Karpas-422 (cell line): ENCODE data around the gene PSMD9. TPM values are rescaled to one million over a fixed set of nuclear protein-coding genes. Genes with fewer than 3 reads are reported as not detected.
A peak's percentile ranks its signal among the peaks of the same experiment; 100 is the strongest.

Experiments used
- DNase-seq: peaks from one replicate; pipeline ENCODE4 v3.0.0-alpha.2; 2015
- H2AFZ ChIP-seq: fragments of 200-600 bp; sonication (generic); 2 replicates; pipeline ENCODE4 v1.6.1; 2014; ENCODE audit warnings: antibody characterized with exemption, low read length, mixed read lengths
- H3K27ac ChIP-seq: fragments of 200-600 bp; sonication (generic); 2 replicates; pipeline ENCODE4 v1.5.1; 2014; ENCODE audit warnings: mild to moderate bottlenecking, low read length, moderate library complexity
- H3K27me3 ChIP-seq: fragments of 200-600 bp; sonication (generic); 2 replicates; pipeline ENCODE4 v1.6.1; 2014; ENCODE audit warnings: low read length, mixed read lengths
- H3K36me3 ChIP-seq: fragments of 200-600 bp; sonication (generic); 2 replicates; pipeline ENCODE4 v1.6.1; 2014; ENCODE audit warnings: low read length, mixed read lengths; ENCODE audit not compliant: insufficient read depth
- H3K4me1 ChIP-seq: fragments of 200-600 bp; sonication (generic); 2 replicates; pipeline ENCODE4 v1.6.1; 2014; ENCODE audit warnings: mild to moderate bottlenecking, low read length, mixed read lengths
- H3K4me2 ChIP-seq: fragments of 200-600 bp; sonication (generic); 2 replicates; pipeline ENCODE4 v1.6.1; 2014; ENCODE audit warnings: low read length, low read depth, mild to moderate bottlenecking; ENCODE audit not compliant: poor library complexity, severe bottlenecking
- H3K4me3 ChIP-seq: fragments of 200-600 bp; sonication (generic); 2 replicates; pipeline ENCODE4 v1.5.1; 2014; ENCODE audit warnings: mild to moderate bottlenecking, antibody characterized with exemption, low read length, mixed read lengths
- H3K79me2 ChIP-seq: fragments of 200-600 bp; sonication (generic); 2 replicates; pipeline ENCODE4 v1.6.1; 2014; ENCODE audit warnings: mild to moderate bottlenecking, low read length, mixed read lengths
- H3K9ac ChIP-seq: fragments of 200-600 bp; sonication (generic); 2 replicates; pipeline ENCODE4 v1.6.0; 2014; ENCODE audit warnings: low read length
- H3K9me2 ChIP-seq: fragments of 200-600 bp; sonication (generic), shearing (Covaris generic); replicated peaks from 2 replicates; pipeline ENCODE4 v1.6.0; 2014; ENCODE audit warnings: mild to moderate bottlenecking, low read length, moderate library complexity; ENCODE audit not compliant: insufficient read depth
- H3K9me3 ChIP-seq: fragments of 300-700, 200-600 bp; sonication (generic); 2 replicates; pipeline ENCODE4 v1.6.1; 2014; ENCODE audit warnings: low read length, mixed read lengths
- H4K20me1 ChIP-seq: fragments of 200-600 bp; sonication (generic); 2 replicates; pipeline ENCODE4 v1.6.1; 2014; ENCODE audit warnings: mild to moderate bottlenecking, antibody characterized with exemption, low read length, low read depth; ENCODE audit not compliant: insufficient read depth
- total RNA-seq: library from RNA; depleted of rRNA; stranded (reverse); fragments of >200 nt; shearing (Covaris generic); gene quantifications from 2 replicates; pipeline ENCODE4 v1.2.3, GENCODE V29; 2014; ENCODE audit warnings: low replicate concordance

The PSMD9 gene
- total RNA-seq, 1 experiment from 2014 or later = 70.6 TPM

DNA sequence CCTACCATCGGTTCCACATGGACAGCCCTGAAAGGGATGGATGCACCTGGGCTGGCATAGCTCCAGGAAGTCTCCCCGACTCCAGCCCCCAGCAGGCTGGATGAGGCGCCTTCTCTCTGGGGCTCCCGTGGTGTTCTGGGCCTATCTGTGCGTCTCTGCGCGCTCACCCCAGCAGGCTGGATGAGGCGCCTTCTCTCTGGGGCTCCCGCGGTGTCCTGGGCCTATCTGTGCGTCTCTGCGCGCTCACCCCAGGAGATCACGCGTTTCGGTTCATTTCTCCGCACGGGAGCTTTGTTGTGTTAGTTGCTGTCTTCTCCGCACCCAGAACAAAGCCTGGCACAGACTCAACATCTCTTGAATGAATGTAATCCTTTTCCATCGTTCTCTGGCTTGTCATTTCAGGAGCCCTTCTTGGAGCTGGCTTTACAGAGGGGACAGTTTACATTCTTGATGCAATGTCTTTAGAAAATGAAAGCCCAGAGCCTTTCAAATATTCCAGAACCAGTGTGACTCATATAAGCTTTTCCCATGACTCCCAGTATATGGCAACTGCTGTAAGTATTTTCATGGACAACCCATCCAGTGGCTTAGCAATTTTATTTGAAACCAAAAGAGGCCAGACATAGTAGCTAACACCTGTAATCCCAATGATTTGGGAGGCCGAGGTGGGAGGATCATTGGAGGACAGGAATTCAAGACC, 70.1 kb downstream of the PSMD9 start:
- Histone ChIP-seq H3K4me1 (peaks cover 57% of the 10 kb centered on the region), H3K9me2 (no peaks in the 10 kb centered on the region), H3K4me3 (peak overlapping the region; percentile 36), H3K4me2 (peak overlapping the region; percentile 66), H3K9ac (peak overlapping the region; percentile 61), H2AFZ (no peak overlapping the region), H4K20me1 (no peaks in the 10 kb centered on the region), H3K79me2 (no peaks in the 10 kb centered on the region; the same call in 1 of the 2 replicates), H3K27ac (peak overlapping the region; percentile 97), H3K36me3 (peaks cover 18% of the 10 kb centered on the region; the same call in 1 of the 2 replicates), H3K27me3 (no peaks in the 10 kb centered on the region), H3K9me3 (0 out of 2 replicates have a peak, but pooled peaks cover 1% of the 10 kb centered on the region)
- DNase-seq = no peak

DNA sequence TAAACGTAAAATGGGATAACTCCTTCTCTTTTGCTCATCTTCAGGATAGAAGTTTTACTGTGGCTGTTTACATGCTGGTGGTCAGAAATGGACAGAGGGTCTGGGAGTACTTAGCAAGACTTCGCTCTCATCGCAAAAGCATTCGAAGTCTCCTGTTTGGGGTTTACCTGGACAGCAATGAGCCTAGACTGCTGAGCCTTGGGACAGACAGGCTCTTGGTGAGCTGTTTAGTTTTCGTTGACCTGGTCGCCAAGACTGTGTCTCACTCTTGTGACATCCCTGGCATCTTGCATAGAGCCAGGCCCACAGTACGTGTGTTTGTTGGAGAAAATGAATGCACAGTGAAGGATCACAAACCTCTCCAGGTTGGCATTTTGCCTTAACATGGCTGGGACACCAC, 72.0 kb downstream of the PSMD9 start:
- peaks cover 65% of the 10 kb centered on the region for H3K4me1 ChIP-seq
- no peaks in the 10 kb centered on the region for H3K27me3 ChIP-seq

DNA sequence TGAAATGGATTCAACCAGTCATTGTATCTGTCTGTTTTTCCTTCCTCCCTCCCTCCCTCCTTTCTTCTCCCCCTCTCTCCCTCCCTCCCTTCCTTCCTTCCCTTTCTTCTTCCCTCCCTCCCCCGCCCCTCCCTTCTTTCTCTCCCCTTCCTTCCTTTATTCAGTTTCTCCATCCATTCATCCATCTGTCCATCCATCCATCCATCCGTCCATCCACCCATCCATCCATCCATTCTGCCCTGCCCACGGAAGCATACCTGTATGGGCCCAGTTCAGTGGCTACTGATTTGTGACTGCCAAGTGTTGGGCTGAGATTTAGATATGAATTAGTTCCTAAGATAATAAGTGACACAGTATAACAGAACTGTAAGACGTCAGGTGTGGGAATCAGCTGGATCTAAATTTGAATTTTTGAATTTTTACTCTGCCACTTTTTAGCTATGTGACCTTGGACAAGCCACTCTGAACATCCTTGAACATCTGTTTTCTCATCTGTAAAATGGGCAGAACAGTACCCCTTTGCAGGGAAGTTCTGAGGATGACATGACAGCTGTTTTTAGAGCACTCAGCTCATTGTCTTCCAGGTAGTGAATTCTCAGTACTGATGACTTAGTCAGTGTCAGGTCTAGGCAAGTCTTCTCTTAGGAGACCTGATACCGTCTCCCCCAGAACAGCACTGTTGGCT, 72.7 kb downstream of the PSMD9 start:
- Histone ChIP-seq H3K4me2 (no peak overlapping the region), H2AFZ (no peak overlapping the region), H3K9me3 (no peaks in the 10 kb centered on the region), H3K27me3 (no peaks in the 10 kb centered on the region), H3K9me2 (no peaks in the 10 kb centered on the region), H3K4me3 (no peak overlapping the region), H4K20me1 (no peaks in the 10 kb centered on the region), H3K27ac (peak overlapping the region; percentile 51), H3K9ac (no peak overlapping the region), H3K79me2 (no peaks in the 10 kb centered on the region; the same call in 1 of the 2 replicates), H3K36me3 (peaks cover 19% of the 10 kb centered on the region; the same call in 1 of the 2 replicates), H3K4me1 (peaks cover 60% of the 10 kb centered on the region)
- DNase-seq = no peak

More for the DNA sequence above, 72.0 kb downstream of the PSMD9 start:
- no peaks in the 10 kb centered on the region for H3K9me2 ChIP-seq
- H3K36me3 ChIP-seq = peaks cover 19% of the 10 kb centered on the region; the same call in 1 of the 2 replicates
- H2AFZ ChIP-seq = no peak overlapping the region
- no peak overlapping the region for H3K4me3 ChIP-seq
- no peaks in the 10 kb centered on the region; the same call in 1 of the 2 replicates for H3K79me2 ChIP-seq
- DNase-seq = no peak
- no peaks in the 10 kb centered on the region for H4K20me1 ChIP-seq
- H3K9ac ChIP-seq = no peak overlapping the region
- no peak overlapping the region for H3K4me2 ChIP-seq
- H3K27ac ChIP-seq = peak overlapping the region; percentile 97; the same call in 1 of the 2 replicates
- no peaks in the 10 kb centered on the region for H3K9me3 ChIP-seq

DNA sequence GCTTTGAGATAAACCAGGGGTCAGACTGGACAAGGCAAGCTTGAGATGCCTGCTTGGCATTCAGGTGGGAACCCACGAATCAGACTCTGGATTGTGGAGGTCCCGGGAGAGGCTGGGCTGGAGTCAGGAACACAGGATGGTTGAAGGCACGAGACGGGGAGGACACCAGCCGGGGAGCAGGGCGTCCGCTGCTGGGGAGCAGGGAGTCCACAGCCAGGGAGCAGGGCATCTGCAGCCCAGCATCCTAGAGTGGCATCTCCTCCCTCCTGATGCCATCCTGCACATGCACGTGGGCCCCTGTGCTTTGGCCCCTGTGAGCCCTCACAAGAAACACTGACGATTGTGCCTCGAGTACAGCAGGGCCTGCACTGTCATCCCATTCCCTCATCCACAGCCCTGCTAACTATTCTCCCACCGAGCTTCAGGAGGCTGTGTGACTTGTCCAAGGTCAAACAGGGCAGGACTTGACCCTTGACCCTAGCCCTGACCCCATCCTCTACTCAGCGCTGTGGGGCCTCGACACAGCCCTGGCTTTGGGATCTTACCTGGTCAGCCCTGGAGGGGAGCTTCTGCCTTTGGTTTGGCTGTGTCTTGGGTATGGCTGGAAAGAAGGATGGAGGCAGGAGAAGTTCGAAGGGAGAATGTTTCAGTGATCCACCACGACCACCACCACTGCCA, 74.9 kb downstream of the PSMD9 start:
- H3K4me2 ChIP-seq = no peak overlapping the region
- peaks cover 39% of the 10 kb centered on the region for H3K4me1 ChIP-seq
- peak overlapping the region; percentile 80 for H3K27ac ChIP-seq
- H3K4me3 ChIP-seq = no peak overlapping the region
- no peak for DNase-seq
- no peak overlapping the region for H3K9ac ChIP-seq
- H3K9me2 ChIP-seq = no peaks in the 10 kb centered on the region
- no peaks in the 10 kb centered on the region for H4K20me1 ChIP-seq
- H3K36me3 ChIP-seq = peaks cover 14% of the 10 kb centered on the region; the same call in 1 of the 2 replicates
- no peak overlapping the region for H2AFZ ChIP-seq
- no peaks in the 10 kb centered on the region; the same call in 1 of the 2 replicates for H3K79me2 ChIP-seq
- no peaks in the 10 kb centered on the region for H3K9me3 ChIP-seq
- no peaks in the 10 kb centered on the region for H3K27me3 ChIP-seq

DNA sequence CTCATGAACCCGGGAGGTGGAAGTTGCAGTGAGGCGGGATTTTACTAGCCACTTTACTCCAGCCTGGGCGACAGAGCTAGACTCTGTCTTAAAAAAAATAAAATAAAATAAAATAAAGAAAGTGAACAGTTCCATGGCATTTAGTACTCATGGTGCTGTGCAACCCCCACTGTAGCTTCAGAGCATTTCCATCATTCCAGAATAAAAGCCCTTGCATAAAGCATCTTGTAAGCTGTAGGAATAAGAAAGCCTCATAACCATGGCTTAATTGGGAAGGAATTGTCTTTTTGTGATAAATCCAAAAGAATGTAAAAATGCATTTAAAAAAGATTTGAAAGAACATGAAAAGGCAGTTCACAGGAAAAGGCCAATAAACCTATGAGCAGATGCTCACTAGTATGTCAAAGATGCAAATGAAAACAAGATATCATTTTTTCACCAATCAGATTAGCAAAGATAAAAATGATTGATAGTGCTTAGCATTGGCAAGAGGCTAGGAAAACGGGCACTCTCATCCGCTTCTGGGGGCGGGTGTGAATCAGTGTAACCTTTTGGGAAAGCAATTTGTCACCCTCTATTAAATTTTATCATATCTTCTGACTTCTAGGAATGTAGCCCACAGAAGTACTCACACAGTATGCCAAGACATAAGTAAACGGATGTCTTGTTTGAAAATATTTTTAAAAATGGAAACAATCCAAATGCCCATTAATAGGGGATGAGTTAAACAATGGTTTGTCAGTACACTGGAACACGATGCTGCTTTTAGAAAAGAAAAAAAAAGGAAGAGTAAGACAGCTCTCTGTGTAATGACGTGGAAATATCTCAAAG, 76.4 kb downstream of the PSMD9 start:
- Histone ChIP-seq H3K27ac (peak overlapping the region; percentile 80), H3K4me3 (no peak overlapping the region), H3K4me2 (peak overlapping the region; percentile 44), H3K9me3 (no peaks in the 10 kb centered on the region), H3K9me2 (no peaks in the 10 kb centered on the region), H3K27me3 (no peaks in the 10 kb centered on the region), H2AFZ (no peak overlapping the region), H3K4me1 (peaks cover 28% of the 10 kb centered on the region), H3K9ac (peak overlapping the region; percentile 20; the same call in 1 of the 2 replicates), H3K36me3 (peaks cover 8% of the 10 kb centered on the region; the same call in 1 of the 2 replicates), H3K79me2 (no peaks in the 10 kb centered on the region), H4K20me1 (no peaks in the 10 kb centered on the region)
- peak; percentile 69 for DNase-seq

DNA sequence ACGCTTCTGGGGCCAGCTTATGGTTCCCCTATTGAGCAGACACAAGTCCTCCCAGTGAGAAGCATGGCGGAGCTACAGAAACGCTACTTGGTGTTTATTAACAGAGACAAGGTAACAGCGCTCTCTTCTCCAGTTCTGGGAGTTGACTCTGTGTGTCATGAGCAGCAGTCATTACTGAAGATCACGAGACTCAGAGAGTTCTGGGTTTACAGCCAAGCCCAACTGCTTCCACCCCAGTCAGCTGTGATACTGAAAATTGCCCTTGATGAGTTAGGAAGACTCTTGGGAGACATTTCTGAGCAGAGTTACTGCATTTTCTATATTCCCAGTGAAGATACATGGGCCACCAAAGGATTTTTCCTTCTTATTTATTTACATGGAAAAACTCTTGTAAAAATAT, 78.4 kb downstream of the PSMD9 start:
- H3K27ac ChIP-seq = no peak overlapping the region
- no peak overlapping the region for H3K9ac ChIP-seq
- H3K36me3 ChIP-seq = peaks cover 8% of the 10 kb centered on the region; the same call in 1 of the 2 replicates
- no peak overlapping the region for H3K4me2 ChIP-seq
- H3K4me1 ChIP-seq = peaks cover 29% of the 10 kb centered on the region
- H4K20me1 ChIP-seq = no peaks in the 10 kb centered on the region
- no peaks in the 10 kb centered on the region for H3K9me2 ChIP-seq
- H3K4me3 ChIP-seq = no peak overlapping the region
- no peak for DNase-seq
- H3K9me3 ChIP-seq = no peaks in the 10 kb centered on the region
- H3K79me2 ChIP-seq = no peaks in the 10 kb centered on the region
- no peaks in the 10 kb centered on the region for H3K27me3 ChIP-seq
- no peak overlapping the region for H2AFZ ChIP-seq
